Ovary (tissue), 3 donors: ENCODE data around the gene CNGA1.

ENCODE experiments used
- CTCF ChIP-seq, 3 donors: fragments of 450-650 bp in 2 of 3; fragments of 200-600 bp in 1 of 3; IDR thresholded peaks; one replicate each; pipeline versions ENCODE4 v1.5.1 to v1.8.0; 2016 to 2022; ENCODE audit warnings: antibody characterized with exemption in 3 of 3, mild to moderate bottlenecking in 1 of 3
- EP300 ChIP-seq: sonication (generic); formaldehyde crosslinking; IDR thresholded peaks from one replicate; pipeline ENCODE4 v1.6.1; 2017; ENCODE audit warnings: antibody characterized with exemption
- POLR2A ChIP-seq: fragments of 450-650 bp; IDR thresholded peaks from one replicate; pipeline ENCODE4 v1.6.1; 2017; ENCODE audit warnings: antibody characterized with exemption, mild to moderate bottlenecking, moderate library complexity
- donor health status: DM: no; HTN: no; CAD: no.

- TF ChIP-seq CTCF (IDR thresholded peaks at IDR 0.05) = no peak
- TF ChIP-seq POLR2A = no peak
- TF ChIP-seq EP300 = no peak
These were observed 1.3 kb downstream of the CNGA1 start for GRCh38 chr4:48015216-48015615.
